Measurements from ENCODE around the gene PPP1R2C.

DNA sequence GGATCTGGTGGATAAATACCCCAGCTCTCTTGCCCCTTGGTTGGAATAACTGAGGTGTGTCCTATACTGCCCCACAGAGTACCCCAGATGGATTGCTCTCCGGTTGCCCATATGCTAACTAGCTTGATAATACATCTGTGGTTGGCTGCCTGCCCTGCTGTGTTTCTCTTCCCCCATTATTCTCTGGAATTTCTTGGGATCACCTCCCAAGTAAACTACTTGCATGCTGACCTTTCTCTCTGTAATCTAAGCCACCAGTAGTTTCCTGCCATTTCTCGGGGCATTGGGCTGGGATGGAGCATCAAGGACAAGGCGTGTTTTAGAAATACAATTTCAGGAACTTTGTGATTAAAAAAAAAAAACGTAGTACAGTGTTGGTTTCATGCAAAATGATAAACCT, 25.2 kb downstream of the PPP1R2C start:
- TF ChIP-seq, protein P1, sequence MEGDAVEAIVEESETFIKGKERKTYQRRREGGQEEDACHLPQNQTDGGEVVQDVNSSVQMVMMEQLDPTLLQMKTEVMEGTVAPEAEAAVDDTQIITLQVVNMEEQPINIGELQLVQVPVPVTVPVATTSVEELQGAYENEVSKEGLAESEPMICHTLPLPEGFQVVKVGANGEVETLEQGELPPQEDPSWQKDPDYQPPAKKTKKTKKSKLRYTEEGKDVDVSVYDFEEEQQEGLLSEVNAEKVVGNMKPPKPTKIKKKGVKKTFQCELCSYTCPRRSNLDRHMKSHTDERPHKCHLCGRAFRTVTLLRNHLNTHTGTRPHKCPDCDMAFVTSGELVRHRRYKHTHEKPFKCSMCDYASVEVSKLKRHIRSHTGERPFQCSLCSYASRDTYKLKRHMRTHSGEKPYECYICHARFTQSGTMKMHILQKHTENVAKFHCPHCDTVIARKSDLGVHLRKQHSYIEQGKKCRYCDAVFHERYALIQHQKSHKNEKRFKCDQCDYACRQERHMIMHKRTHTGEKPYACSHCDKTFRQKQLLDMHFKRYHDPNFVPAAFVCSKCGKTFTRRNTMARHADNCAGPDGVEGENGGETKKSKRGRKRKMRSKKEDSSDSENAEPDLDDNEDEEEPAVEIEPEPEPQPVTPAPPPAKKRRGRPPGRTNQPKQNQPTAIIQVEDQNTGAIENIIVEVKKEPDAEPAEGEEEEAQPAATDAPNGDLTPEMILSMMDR (IDR thresholded peaks at IDR 0.05): no peak
- TF ChIP-seq POLR2A (IDR thresholded peaks at IDR 0.05): no peak

Measured in tibial nerve (tissue), 3 donors.